GM21526 (cell line): ENCODE data around the gene TPSB2.
"Not testable (repeated sequence)": the region's sequence is repeated elsewhere in the genome, so short reads cannot be mapped to it uniquely, and the experiment has no call there.

ENCODE experiments used
- ATAC-seq: cut with Tn5 transposase; IDR thresholded peaks from one replicate; pipeline ENCODE4 v1.9.1; 2021; ENCODE audit warnings: moderate library complexity; ENCODE audit not compliant: unreplicated experiment, low FRiP score

The TPSB2 gene

GRCh38 chr16:1230084-1230470 lies at the start of gene TPSB2:
TSS of gene TPSB2 (minus strand) at chr16:1230184. CDS start at chr16:1229951, 233 bp downstream.
- ATAC-seq: not testable (repeated sequence)

GRCh38 chr16:1279081-1279944 lies 49.3 kb upstream of the TPSB2 start:
- ATAC-seq: no peak

- no peak for ATAC-seq
Observed at GRCh38 chr16:1278477-1278876, 48.5 kb upstream of the TPSB2 start.

- no peak for ATAC-seq
Observed at GRCh38 chr16:1277617-1278282, 47.8 kb upstream of the TPSB2 start.

GRCh38 chr16:1277151-1277598 lies 47.2 kb upstream of the TPSB2 start:
- no peak for ATAC-seq

GRCh38 chr16:1276580-1276878 lies 46.5 kb upstream of the TPSB2 start:
- no peak for ATAC-seq

- ATAC-seq: no peak
Observed at GRCh38 chr16:1275791-1276579, 46.0 kb upstream of the TPSB2 start.

GRCh38 chr16:1274767-1275166 lies 44.8 kb upstream of the TPSB2 start:
- ATAC-seq: no peak

- no peak for ATAC-seq
Observed at GRCh38 chr16:1273816-1274215, 43.8 kb upstream of the TPSB2 start.

- ATAC-seq: no peak
Observed at GRCh38 chr16:1272453-1273198, 42.6 kb upstream of the TPSB2 start.

GRCh38 chr16:1271724-1272413 lies 41.9 kb upstream of the TPSB2 start:
- not testable (repeated sequence) for ATAC-seq

- ATAC-seq: no peak
Observed at GRCh38 chr16:1271380-1271723, 41.4 kb upstream of the TPSB2 start.

GRCh38 chr16:1269418-1269817 lies 39.4 kb upstream of the TPSB2 start:
- not testable (repeated sequence) for ATAC-seq

- ATAC-seq: no peak
Observed at GRCh38 chr16:1265826-1266225, 35.8 kb upstream of the TPSB2 start.

GRCh38 chr16:1265090-1265630 lies 35.2 kb upstream of the TPSB2 start:
- no peak for ATAC-seq

GRCh38 chr16:1264345-1265089 lies 34.5 kb upstream of the TPSB2 start:
- no peak for ATAC-seq

GRCh38 chr16:1263591-1264344 lies 33.8 kb upstream of the TPSB2 start:
- ATAC-seq: no peak

GRCh38 chr16:1262846-1263221 lies 32.9 kb upstream of the TPSB2 start:
- no peak for ATAC-seq
